ENCODE measurements around the gene SLC7A5. TPM values are rescaled to one million over a fixed set of nuclear protein-coding genes. Genes with fewer than 3 reads are reported as not detected.
"Not testable (repeated sequence)": the region's sequence is repeated elsewhere in the genome, so short reads cannot be mapped to it uniquely, and the experiment has no call there.

The SLC7A5 gene
- total and polyA plus RNA-seq, 2 experiments from 2014 or later, result 69.9 to 79.0 TPM

DNA sequence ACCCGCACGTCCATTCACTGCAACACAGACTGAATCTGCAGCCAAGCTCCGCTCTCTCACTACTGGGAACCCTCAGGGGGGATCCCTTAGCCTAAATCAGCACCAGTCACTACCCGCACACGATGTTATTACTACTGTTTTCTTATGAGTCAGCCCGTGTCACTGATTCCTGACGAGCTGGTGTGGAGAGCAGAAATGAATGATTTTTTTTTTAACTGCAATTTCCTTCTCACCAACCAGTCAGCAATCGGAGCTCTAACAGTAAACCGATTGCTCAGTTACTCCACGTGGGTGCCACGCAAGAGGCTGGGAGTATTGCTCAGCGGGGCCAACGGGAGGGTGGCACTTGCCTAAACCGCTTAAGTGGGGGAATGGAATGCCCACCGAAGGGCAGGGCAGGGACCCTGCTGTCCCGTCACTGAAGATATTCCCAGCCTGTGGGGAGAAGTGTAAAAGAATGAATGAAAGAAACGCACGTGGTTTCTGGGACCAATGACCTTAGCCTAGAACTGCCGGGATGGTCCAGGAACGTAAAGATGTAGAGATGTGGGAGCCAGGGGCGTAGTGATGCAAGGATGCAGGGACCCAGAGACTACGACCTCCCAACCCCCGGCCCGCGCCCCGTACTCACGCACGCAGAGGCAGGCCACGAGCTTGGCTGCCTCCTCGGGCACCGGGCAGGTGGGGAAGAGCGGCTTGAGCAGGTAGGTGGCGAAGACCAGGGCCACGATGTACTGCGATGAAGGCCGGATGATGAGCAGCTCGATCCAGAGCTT lies 865 bp downstream of the SLC7A5 start:
- H2AFZ ChIP-seq; H4K20me1 ChIP-seq (ENCODE audit: insufficient read depth); H3K9me3 ChIP-seq (ENCODE audit: low read depth); in situ Hi-C loops (cut with MboI); H3K27me3 ChIP-seq (replicated peaks; ENCODE audit: insufficient read depth); H3K9me2 ChIP-seq (ENCODE audit: insufficient read depth): not testable (repeated sequence)
- 1 to 2% methylated on average over 29 to 37 of the region's 37 CpGs for WGBS, 2 experiments (ENCODE audit: low coverage in 1 of 2, low lambda C conversion rate in 2 of 2, missing lambda C conversion rate in 2 of 2)
- peaks cover 54% of the 10 kb centered on the region for H3K79me2 ChIP-seq (ENCODE audit: insufficient read depth)
- DNase-seq, result peak; percentile 92
- peak overlapping the region; percentile 85 for H3K27ac ChIP-seq
- peak overlapping the region; percentile 74 for H3K4me2 ChIP-seq (ENCODE audit: unreplicated experiment)
- H3K4me1 ChIP-seq (ENCODE audit: insufficient read depth), result peaks cover 38% of the 10 kb centered on the region
- H3F3A ChIP-seq (ENCODE audit: insufficient read depth), result peaks cover 28% of the 10 kb centered on the region
- H3K4me3 ChIP-seq, result peak overlapping the region; percentile 81
- peak overlapping the region; percentile 91 for H3K9ac ChIP-seq
- H3K36me3 ChIP-seq (ENCODE audit: low read depth), result peaks cover 10% of the 10 kb centered on the region; the same call in 1 of the 2 replicates

DNA sequence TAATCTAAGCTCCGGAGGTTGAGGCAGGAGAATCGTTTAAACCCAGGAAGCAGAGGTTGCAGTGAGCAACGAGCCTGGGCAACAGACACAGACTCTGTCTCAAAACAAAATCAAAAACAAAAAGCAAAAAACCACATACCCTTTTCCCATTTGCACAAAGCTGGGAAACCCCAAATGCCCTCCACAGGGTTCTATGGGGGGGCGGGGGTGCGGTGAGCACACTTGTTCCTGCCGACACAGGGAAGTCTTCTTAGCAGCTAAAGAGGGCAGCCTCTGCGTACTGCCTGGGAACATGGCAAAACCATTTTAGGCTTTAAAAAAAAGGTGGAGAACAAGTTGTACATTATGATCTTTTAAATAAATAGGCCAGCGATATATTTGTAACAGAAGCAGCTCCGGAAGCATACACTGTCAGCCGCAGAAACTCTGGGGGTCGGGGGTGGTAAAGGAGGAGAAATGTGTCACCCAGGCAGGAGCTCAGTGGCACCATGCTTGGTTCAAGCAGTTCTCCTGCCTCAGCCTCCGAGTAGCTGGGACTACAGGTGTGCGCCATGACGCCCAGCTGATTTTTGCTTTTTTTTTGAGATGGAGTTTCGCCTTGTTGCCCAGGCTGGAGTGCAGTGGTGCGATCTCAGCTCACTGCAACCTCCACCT lies 3.3 kb downstream of the SLC7A5 start:
- H4K20me1 ChIP-seq (ENCODE audit: insufficient read depth); H3K9me3 ChIP-seq (ENCODE audit: low read depth); H3K27me3 ChIP-seq (replicated peaks; ENCODE audit: insufficient read depth); DNase-seq; H2AFZ ChIP-seq; in situ Hi-C loops (cut with MboI); H3K9me2 ChIP-seq (ENCODE audit: insufficient read depth); H3K9ac ChIP-seq: not testable (repeated sequence)
- 98 to 99% methylated on average over 16 of the region's 16 CpGs for WGBS, 2 experiments (ENCODE audit: low coverage in 1 of 2, low lambda C conversion rate in 2 of 2, missing lambda C conversion rate in 2 of 2)
- Histone ChIP-seq H3K4me1 (ENCODE audit: insufficient read depth) (peaks cover 34% of the 10 kb centered on the region), H3K79me2 (ENCODE audit: insufficient read depth) (peaks cover 78% of the 10 kb centered on the region), H3K27ac (peak overlapping the region; percentile 85), H3K36me3 (ENCODE audit: low read depth) (peaks cover 10% of the 10 kb centered on the region; the same call in 1 of the 2 replicates), H3F3A (ENCODE audit: insufficient read depth) (peaks cover 25% of the 10 kb centered on the region), H3K4me2 (ENCODE audit: unreplicated experiment) (peak overlapping the region; percentile 74), H3K4me3 (peak overlapping the region; percentile 81)

DNA sequence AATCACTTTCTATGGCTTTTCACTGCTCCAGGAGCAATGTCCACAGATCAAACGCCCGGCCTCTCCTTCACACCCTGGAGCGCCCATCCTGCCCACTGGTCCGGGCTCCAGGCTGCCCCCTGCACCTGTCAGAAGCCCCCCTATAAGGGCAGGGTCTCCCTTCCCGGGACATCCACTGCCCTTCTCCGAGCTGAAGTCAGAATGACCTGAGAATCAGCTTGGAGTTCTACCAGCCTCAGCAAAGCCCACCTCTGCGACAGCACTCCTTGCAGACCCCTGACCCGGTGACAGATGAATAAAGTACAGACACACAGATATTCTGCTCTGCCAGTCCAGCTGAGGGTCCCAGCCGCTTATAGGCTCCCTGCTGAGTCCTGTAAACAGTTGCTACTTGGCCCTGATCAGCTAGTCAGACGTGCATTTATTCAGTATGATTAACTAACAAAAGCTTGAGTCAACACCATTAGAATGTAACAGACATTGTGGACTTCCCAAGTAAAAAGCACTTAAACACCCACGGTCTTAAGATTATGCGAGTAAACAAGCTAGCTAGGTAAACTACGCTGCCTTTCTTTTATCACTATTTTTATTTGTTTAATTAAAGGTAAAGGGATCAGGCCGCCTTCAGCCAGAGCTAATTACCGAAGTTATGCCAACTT lies 4.8 kb downstream of the SLC7A5 start:
- Histone ChIP-seq H3K9ac (no peak overlapping the region), H3K9me2 (ENCODE audit: insufficient read depth) (no peaks in the 10 kb centered on the region), H4K20me1 (ENCODE audit: insufficient read depth) (peaks cover 9% of the 10 kb centered on the region), H3F3A (ENCODE audit: insufficient read depth) (peaks cover 17% of the 10 kb centered on the region; the same call in 1 of the 2 replicates), H2AFZ (no peak overlapping the region), H3K36me3 (ENCODE audit: low read depth) (peaks cover 10% of the 10 kb centered on the region; the same call in 1 of the 2 replicates), H3K4me1 (ENCODE audit: insufficient read depth) (peaks cover 37% of the 10 kb centered on the region), H3K9me3 (ENCODE audit: low read depth) (no peaks in the 10 kb centered on the region), H3K79me2 (ENCODE audit: insufficient read depth) (peaks cover 94% of the 10 kb centered on the region), H3K27ac (no peak overlapping the region), H3K4me2 (ENCODE audit: unreplicated experiment) (peak overlapping the region; percentile 2), H3K4me3 (no peak overlapping the region), H3K27me3 (replicated peaks; ENCODE audit: insufficient read depth) (no peaks in the 10 kb centered on the region)
- in situ Hi-C loops (cut with MboI), result no loop called here
- DNase-seq, result peak; percentile 49
- TF ChIP-seq EZH2phosphoT487 (IDR thresholded peaks at IDR 0.05; ENCODE audit: insufficient read depth, low read depth) (no peak), EZH2 (IDR thresholded peaks at IDR 0.05; ENCODE audit: insufficient read depth, poor library complexity, severe bottlenecking) (no peak)
- WGBS, 2 experiments (ENCODE audit: low coverage in 1 of 2, low lambda C conversion rate in 2 of 2, missing lambda C conversion rate in 2 of 2), result 82 to 87% methylated on average over 15 of the region's 15 CpGs

DNA sequence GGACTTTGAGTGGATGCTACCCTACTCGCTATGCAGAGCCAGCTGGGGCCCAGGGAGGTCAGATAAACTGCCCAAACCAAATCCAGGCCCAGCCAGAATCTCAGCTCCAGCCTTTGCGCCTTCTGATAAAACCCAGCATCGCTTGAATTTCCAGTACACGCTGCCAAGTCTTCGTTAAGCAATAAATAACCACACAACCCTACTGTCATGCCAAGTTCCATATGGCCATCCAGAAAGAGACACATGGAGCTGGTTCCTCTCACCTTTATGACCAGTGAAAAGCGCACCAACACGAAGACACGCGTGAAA lies 6.0 kb downstream of the SLC7A5 start:
- H2AFZ ChIP-seq; in situ Hi-C loops (cut with MboI); H4K20me1 ChIP-seq (ENCODE audit: insufficient read depth); H3K9me2 ChIP-seq (ENCODE audit: insufficient read depth); H3K4me2 ChIP-seq (ENCODE audit: unreplicated experiment); H3K9me3 ChIP-seq (ENCODE audit: low read depth); H3K27me3 ChIP-seq (replicated peaks; ENCODE audit: insufficient read depth); H3K4me3 ChIP-seq; H3K9ac ChIP-seq; DNase-seq; H3K27ac ChIP-seq: not testable (repeated sequence)
- H3K79me2 ChIP-seq (ENCODE audit: insufficient read depth), result peaks cover 99% of the 10 kb centered on the region
- peaks cover 10% of the 10 kb centered on the region; the same call in 1 of the 2 replicates for H3K36me3 ChIP-seq (ENCODE audit: low read depth)
- peaks cover 37% of the 10 kb centered on the region for H3K4me1 ChIP-seq (ENCODE audit: insufficient read depth)
- H3F3A ChIP-seq (ENCODE audit: insufficient read depth), result peaks cover 17% of the 10 kb centered on the region; the same call in 1 of the 2 replicates
- WGBS, 2 experiments (ENCODE audit: low coverage in 1 of 2, low lambda C conversion rate in 2 of 2, missing lambda C conversion rate in 2 of 2), result 95 to 97% methylated on average over 9 of the region's 9 CpGs

DNA sequence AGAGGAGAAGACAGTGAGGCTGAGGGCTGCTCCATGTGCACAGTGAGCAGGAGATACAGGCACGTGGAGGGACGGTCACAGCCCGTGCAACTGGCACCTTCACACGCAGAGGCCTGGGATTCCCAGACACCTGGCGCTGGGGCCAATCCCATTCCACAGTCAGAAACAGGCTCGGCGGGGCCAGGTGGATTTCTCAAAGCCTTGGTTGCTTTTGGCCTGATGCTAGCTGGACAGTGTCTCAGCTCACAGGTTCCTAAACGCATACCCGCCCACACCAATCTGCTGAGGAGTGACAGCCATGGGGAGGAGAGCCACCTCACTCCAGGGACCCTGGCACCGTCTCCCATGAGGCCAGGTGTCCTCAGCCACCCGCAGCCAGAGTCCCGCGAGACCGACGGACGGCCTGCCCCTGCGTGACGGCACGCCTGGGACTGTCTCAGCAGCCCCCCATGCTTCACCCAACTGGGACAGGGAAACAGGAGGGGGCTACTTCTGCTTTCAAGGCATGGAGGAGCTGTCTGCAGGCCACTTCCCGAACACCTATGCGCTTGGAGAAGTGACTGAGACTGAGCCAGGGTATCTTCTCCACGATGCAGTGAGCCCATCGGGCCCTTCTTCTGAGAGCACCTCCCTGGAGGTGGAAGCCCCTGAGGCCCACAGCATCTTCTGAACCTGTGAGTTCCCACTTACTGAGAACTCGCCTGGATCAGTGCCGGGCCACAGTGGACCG lies 6.5 kb downstream of the SLC7A5 start:
- H3K27me3 ChIP-seq (replicated peaks; ENCODE audit: insufficient read depth); H3K9ac ChIP-seq; in situ Hi-C loops (cut with MboI); H3K27ac ChIP-seq; H3K9me3 ChIP-seq (ENCODE audit: low read depth); H4K20me1 ChIP-seq (ENCODE audit: insufficient read depth); H2AFZ ChIP-seq; H3K4me3 ChIP-seq; H3K4me2 ChIP-seq (ENCODE audit: unreplicated experiment); H3K9me2 ChIP-seq (ENCODE audit: insufficient read depth); DNase-seq: not testable (repeated sequence)
- WGBS, 2 experiments (ENCODE audit: low coverage in 1 of 2, low lambda C conversion rate in 2 of 2, missing lambda C conversion rate in 2 of 2), result 97% methylated on average over 26 of the region's 26 CpGs
- peaks cover 10% of the 10 kb centered on the region; the same call in 1 of the 2 replicates for H3K36me3 ChIP-seq (ENCODE audit: low read depth)
- peaks cover 100% of the 10 kb centered on the region for H3K79me2 ChIP-seq (ENCODE audit: insufficient read depth)
- H3K4me1 ChIP-seq (ENCODE audit: insufficient read depth), result peaks cover 37% of the 10 kb centered on the region
- H3F3A ChIP-seq (ENCODE audit: insufficient read depth), result peaks cover 17% of the 10 kb centered on the region; the same call in 1 of the 2 replicates

DNA sequence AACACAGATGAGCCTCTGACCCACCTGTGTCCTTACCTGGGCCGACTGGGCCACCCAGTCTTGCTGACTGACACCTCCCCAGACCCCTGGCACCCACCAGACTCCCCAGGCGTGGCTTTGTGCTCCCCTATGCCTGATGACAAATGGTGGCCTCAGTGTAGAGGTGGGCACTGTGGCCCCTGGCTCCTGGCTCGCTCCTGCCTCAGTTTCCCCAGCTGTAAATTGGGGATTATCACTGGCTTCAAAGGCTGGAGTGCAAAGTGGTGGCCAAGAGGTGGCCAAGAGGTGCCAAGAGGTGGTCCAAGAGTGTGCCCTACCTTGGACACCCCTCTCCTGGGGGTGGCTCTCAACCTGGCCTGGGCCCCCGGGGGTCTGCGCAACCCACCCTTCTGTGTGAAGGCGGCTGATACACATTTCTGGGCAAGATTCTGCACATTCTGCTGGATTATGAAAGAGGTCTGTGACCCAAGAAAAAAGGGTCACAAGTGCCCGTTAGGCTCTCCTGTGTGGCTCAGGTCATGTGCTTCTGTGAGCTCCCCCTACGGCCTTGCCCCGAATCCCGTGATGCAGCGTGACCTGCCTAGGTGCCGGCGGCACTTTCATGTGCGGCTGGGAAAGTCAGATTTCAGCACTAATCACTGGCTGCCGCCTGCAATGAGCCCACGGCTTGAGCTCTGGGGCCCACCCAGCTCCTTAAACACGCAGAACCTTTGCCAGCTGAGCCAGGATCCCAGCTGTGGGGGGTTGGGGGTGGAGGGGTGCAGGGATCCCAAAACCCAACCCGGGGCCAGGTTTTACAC lies 7.8 kb downstream of the SLC7A5 start:
- H3K4me2 ChIP-seq (ENCODE audit: unreplicated experiment); H2AFZ ChIP-seq; H3K27me3 ChIP-seq (replicated peaks; ENCODE audit: insufficient read depth); H3K4me3 ChIP-seq; H3K9ac ChIP-seq; DNase-seq; H3K9me3 ChIP-seq (ENCODE audit: low read depth); H3K27ac ChIP-seq; H4K20me1 ChIP-seq (ENCODE audit: insufficient read depth); H3K9me2 ChIP-seq (ENCODE audit: insufficient read depth); H3K36me3 ChIP-seq (ENCODE audit: low read depth); H3F3A ChIP-seq (ENCODE audit: insufficient read depth); in situ Hi-C loops (cut with MboI): not testable (repeated sequence)
- Histone ChIP-seq H3K4me1 (ENCODE audit: insufficient read depth) (peaks cover 26% of the 10 kb centered on the region), H3K79me2 (ENCODE audit: insufficient read depth) (peaks cover 100% of the 10 kb centered on the region)
- 93 to 95% methylated on average over 17 of the region's 18 CpGs for WGBS, 2 experiments (ENCODE audit: low coverage in 1 of 2, low lambda C conversion rate in 2 of 2, missing lambda C conversion rate in 2 of 2)
